HL-60 (cell line): ENCODE results near the gene TUFM.
"Not testable (repeated sequence)": the region's sequence is repeated elsewhere in the genome, so short reads cannot be mapped to it uniquely, and the experiment has no call there.

ENCODE experiments used
- DNase-seq, 2 experiments: peaks; one replicate each; pipeline ENCODE4 v3.0.0-alpha.2; 2010 to 2020; ENCODE audit warnings: low read depth in 1 of 2, low spot score in 1 of 2
- H3K27ac ChIP-seq: fragments of 250-450 bp; sonication (Bioruptor Pico); replicated peaks from 2 replicates; pipeline ENCODE4 v1.5.1; 2020; ENCODE audit warnings: mild to moderate bottlenecking, moderate library complexity
- H3K27me3 ChIP-seq: fragments of 250-450 bp; sonication (Bioruptor Pico); 2 replicates; pipeline ENCODE4 v1.5.1; 2021; ENCODE audit warnings: mild to moderate bottlenecking, moderate library complexity; ENCODE audit not compliant: insufficient read depth, poor library complexity, severe bottlenecking
- H3K4me3 ChIP-seq: replicated peaks from 2 replicates; pipeline ENCODE4 v1.5.1; 2011; ENCODE audit warnings: mild to moderate bottlenecking, control low read depth, low read length; ENCODE audit not compliant: insufficient read depth
- GABPA ChIP-seq: IDR thresholded peaks from 2 replicates; pipeline ENCODE4 v1.6.1; 2012; ENCODE audit warnings: low read depth
- POLR2AphosphoS5 ChIP-seq: IDR thresholded peaks from 2 replicates; pipeline ENCODE4 v1.6.1; 2012; ENCODE audit warnings: low read depth
- REST ChIP-seq: IDR thresholded peaks from 2 replicates; pipeline ENCODE4 v1.6.1; 2012; ENCODE audit warnings: low read depth; ENCODE audit not compliant: insufficient replicate concordance
- SPI1 ChIP-seq: IDR thresholded peaks from 2 replicates; pipeline ENCODE4 v1.6.1; 2012; ENCODE audit warnings: low read depth, mild to moderate bottlenecking, borderline replicate concordance
- TF ChIP-seq, protein P1 (sequence below): IDR thresholded peaks from one replicate; pipeline ENCODE4 v1.5.1; 2011; ENCODE audit warnings: low read length, control low read depth, inconsistent platforms; ENCODE audit not compliant: insufficient read depth

Gene TUFM

DNA sequence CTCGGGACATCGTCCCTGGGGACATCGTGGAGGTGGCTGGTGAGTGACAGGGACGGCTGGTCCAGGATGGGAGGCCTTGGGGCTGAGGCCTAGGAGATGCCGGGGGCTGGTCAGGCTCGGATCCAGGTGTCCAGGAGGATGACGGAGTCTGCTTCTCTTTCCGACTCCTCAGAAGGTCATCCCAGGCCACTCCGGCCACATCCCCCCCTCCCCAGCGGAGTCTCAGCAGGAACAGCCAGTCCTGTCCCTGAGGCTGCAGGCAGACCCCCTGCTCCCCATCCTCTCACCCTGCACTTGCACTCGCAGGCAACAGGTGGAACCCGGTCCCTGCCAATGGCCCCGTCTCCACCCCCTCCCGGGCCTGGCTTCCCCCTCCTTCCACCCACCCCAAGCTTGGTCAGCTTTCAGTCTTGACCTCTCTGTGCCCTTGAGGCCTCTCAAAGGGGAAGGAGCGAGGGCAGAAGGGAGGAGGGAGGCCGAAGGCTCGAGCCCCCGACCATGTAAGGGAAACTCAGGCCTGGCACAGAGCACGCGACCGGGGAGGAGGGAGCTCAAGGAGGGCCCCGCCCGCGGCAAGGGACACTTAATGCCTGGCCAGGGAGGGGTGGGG, 36.5 kb upstream of the TUFM start:
- Histone ChIP-seq H3K27me3 (no peaks in the 10 kb centered on the region), H3K4me3 (no peak overlapping the region), H3K27ac (no peak overlapping the region)
- TF ChIP-seq POLR2AphosphoS5 (no peak), REST (no peak), SPI1 (no peak), GABPA (no peak)
- TF ChIP-seq, protein P1, sequence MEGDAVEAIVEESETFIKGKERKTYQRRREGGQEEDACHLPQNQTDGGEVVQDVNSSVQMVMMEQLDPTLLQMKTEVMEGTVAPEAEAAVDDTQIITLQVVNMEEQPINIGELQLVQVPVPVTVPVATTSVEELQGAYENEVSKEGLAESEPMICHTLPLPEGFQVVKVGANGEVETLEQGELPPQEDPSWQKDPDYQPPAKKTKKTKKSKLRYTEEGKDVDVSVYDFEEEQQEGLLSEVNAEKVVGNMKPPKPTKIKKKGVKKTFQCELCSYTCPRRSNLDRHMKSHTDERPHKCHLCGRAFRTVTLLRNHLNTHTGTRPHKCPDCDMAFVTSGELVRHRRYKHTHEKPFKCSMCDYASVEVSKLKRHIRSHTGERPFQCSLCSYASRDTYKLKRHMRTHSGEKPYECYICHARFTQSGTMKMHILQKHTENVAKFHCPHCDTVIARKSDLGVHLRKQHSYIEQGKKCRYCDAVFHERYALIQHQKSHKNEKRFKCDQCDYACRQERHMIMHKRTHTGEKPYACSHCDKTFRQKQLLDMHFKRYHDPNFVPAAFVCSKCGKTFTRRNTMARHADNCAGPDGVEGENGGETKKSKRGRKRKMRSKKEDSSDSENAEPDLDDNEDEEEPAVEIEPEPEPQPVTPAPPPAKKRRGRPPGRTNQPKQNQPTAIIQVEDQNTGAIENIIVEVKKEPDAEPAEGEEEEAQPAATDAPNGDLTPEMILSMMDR = no peak
- no peak for DNase-seq

GRCh38 chr16:28881565-28881964, 35.4 kb upstream of the TUFM start:
- not testable (repeated sequence) for H3K4me3 ChIP-seq, H3K27ac ChIP-seq, H3K27me3 ChIP-seq, DNase-seq

GRCh38 chr16:28880955-28881354, 34.8 kb upstream of the TUFM start:
- no peak for DNase-seq
- H3K27me3 ChIP-seq = no peaks in the 10 kb centered on the region
- no peak overlapping the region for H3K27ac ChIP-seq
- no peak overlapping the region for H3K4me3 ChIP-seq
- TF ChIP-seq, protein P1 = no peak
- no peak for TF ChIP-seq REST
- TF ChIP-seq POLR2AphosphoS5 = no peak
- TF ChIP-seq SPI1 = no peak
- no peak for TF ChIP-seq GABPA

GRCh38 chr16:28880589-28880915, 34.4 kb upstream of the TUFM start:
- TF ChIP-seq SPI1 (no peak), POLR2AphosphoS5 (no peak), REST (no peak), GABPA (no peak)
- TF ChIP-seq, protein P1 = no peak
- no peak overlapping the region for H3K4me3 ChIP-seq
- DNase-seq = no peak
- no peaks in the 10 kb centered on the region for H3K27me3 ChIP-seq
- no peak overlapping the region for H3K27ac ChIP-seq
